A549 (cell line): ENCODE measurements around the gene TBC1D14.

ENCODE experiments used
- CHD2 ChIP-seq: fragments of 150-350 bp; IDR thresholded peaks from 2 replicates; pipeline ENCODE4 v1.6.1; 2014; ENCODE audit warnings: low read length; ENCODE audit not compliant: partially characterized antibody
- CTCF ChIP-seq: fragments of >200 bp; sonication (Bioruptor Twin); formaldehyde crosslinking; IDR thresholded peaks from 3 replicates; pipeline ENCODE4 v1.5.1; 2016
- EP300 ChIP-seq, 2 experiments: fragments of >200 bp; sonication (Bioruptor Twin); formaldehyde crosslinking; IDR thresholded peaks; 2 replicates in 1 of 2; 3 replicates in 1 of 2; pipeline ENCODE4 v1.6.1; 2016 to 2017
- FOSL2 ChIP-seq, 2 experiments: fragments of 450-650 bp in 1 of 2; fragments of >200 bp in 1 of 2; sonication (Bioruptor Twin) in 1 of 2; formaldehyde crosslinking; IDR thresholded peaks; 2 replicates each; pipeline versions ENCODE4 v1.5.0 to v1.6.1; 2016 to 2020; ENCODE audit warnings: mild to moderate bottlenecking in 1 of 2, moderate library complexity in 1 of 2
- HDAC2 ChIP-seq: fragments of 200-600 bp; sonication (generic); IDR thresholded peaks from 2 replicates; pipeline ENCODE4 v1.6.1; 2016
- POLR2A ChIP-seq: IDR thresholded peaks from 2 replicates; pipeline ENCODE4 v1.6.1; 2012; ENCODE audit warnings: mild to moderate bottlenecking, low read length
- RARB ChIP-seq: fragments of 250-450 bp; sonication (Bioruptor Pico); IDR thresholded peaks from 2 replicates; pipeline ENCODE4 v1.8.0; 2021; ENCODE audit warnings: mild to moderate bottlenecking, moderate library complexity

DNA sequence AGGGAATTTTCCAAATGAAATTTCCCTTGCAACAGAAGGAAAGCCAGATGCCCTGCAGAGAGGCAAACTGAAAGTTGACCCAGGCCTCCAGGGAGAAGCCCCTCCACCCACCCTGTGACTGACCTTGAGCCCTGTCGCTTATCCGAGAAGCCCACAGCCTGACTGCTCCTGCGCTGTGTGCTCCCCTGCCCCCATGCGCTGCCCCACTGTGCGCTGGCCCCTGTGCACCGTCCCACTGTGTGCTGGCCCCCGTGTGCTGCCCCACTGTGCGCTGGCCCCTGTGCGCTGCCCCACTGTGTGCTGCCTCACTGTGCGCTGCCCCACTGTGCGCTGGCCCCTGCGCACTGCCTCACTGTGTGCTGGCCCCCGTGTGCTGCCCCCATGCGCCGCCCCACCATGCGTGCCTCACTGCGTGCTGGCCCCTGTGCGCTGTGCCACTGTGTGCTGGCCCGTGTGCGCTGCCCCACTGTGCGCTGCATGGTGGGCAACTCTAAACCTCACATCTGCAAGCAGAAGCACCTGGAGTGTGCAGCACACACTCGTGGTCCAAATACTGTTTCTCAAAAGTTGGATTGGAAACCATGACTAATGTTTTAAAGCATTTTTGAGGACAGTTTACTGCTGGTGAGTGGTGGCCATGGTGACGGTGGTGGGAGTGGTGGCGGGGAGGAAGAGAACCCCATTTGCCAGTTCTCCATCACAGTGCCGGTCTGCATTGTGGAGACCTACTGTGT, 166.5 kb downstream of the TBC1D14 start:
- TF ChIP-seq CHD2 (no peak), CTCF (no peak), EP300 (IDR thresholded peaks at IDR 0.05) (no peak), RARB (no peak), HDAC2 (no peak), FOSL2 (IDR thresholded peaks at IDR 0.05) (no peak), FOSL2 (CRISPR knock-in tag; IDR thresholded peaks at IDR 0.05) (no peak), POLR2A (no peak)
